SK-MEL-5 (cell line): ENCODE data around the gene TBC1D2B. TPM values are rescaled to one million over a fixed set of nuclear protein-coding genes. Genes with fewer than 3 reads are reported as not detected.

Experiments used
- DNase-seq: peaks from one replicate; pipeline ENCODE4 v3.0.0-alpha.2; 2016; ENCODE audit warnings: low read depth, low spot score
- in situ Hi-C: cut with HindIII; loops from 2 replicates; pipeline ENCODE4 v1.10.0; 2016; ENCODE audit warnings: low sequenced_read_pairs, high pct_unique_total_duplicates, low pct_unique_long_range_greater_than_20kb
- total RNA-seq: library from RNA; depleted of rRNA; stranded (reverse); fragments of >200 nt; shearing (Covaris generic); gene quantifications from 2 replicates; pipeline ENCODE4 v1.2.3, GENCODE V29; 2014

Gene TBC1D2B
- total RNA-seq, 1 experiment from 2014 or later, result 16.8 TPM

DNA sequence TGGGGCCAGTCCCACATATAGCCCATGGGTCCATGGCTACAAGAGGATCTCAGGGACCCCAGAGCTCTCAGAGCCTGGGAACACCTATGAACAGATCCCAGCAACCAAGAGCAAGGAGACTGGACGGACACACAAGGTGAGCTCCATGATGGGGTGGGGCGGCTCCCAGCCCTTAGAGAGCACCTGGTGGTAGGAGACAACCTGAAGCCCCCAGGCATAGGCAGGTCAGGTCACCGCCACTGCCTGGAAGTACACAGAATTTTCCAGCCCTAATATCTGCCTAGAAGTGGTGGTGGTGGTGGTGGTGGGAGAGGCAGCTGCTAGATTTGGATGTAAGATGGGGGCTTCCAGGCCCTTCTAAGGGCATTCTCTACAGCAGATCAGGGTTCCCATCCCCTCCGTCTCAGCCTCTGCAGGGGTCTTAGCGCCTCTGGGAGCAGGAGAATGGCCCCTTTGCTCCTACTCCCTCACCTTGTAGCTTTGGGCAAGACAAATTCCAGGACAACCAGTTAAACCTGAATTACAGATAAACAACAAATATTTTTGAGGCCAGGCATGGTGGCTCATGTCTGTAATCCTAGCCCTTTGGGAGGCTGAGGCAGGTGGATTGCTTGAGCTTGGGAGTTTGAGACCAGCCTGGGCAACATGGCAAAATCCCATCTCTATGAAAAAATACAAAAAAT lies 24.1 kb upstream of the TBC1D2B start:
- DNase-seq, result no peak
- in situ Hi-C loops, result no loop called here

DNA sequence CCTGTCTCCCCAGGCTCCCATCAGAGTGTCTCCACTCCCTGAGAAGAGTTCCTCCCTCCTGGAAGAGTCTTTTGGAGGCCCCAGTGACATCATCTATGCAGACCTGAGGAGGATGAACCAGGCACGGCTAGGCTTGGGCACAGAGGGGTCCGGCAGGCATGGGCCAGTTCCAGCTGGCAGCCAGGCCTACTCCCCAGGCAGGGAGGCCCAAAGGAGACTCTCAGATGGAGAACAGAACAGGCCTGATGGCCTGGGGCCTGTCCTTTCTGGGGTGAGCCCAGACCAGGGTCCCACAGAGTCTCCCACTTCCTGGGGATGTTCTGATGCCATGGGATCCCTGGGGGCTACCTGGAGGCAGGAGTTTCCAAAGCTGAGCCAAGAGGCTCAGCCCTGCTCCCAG lies 23.4 kb upstream of the TBC1D2B start:
- no peak for DNase-seq
- in situ Hi-C loops, result no loop called here

GRCh38 chr15:78098131-78098755 lies 20.7 kb upstream of the TBC1D2B start:
- in situ Hi-C loops, result no loop called here
- no peak for DNase-seq

DNA sequence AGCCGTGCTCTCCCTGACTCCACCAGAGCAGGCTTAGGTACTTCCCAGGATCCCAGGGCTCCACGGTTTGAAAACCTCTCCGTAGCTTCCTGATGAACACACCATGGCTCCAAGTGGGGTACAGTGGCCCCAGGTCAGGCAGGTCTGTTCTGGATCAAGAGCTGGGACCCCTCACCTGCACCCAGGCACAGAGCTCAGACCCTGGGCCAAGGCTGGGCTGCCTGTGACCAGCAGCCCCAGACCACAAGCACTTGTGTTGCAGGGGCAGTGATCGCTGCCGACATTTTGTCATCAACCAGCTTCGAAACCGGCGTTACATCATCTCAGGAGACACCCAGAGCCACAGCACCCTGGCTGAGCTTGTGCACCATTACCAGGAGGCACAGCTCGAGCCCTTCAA lies 20.2 kb upstream of the TBC1D2B start:
- no peak for DNase-seq
- in situ Hi-C loops, result no loop called here

- DNase-seq, result no peak
- in situ Hi-C loops, result no loop called here
These were observed 15.9 kb upstream of the TBC1D2B start for GRCh38 chr15:78093242-78094020.

- in situ Hi-C loops, result no loop called here
- DNase-seq, result no peak
These were observed 14.9 kb upstream of the TBC1D2B start, which contains the start of gene SH2D7 for GRCh38 chr15:78092261-78093041. TSS of gene SH2D7 (plus strand) at chr15:78092561. CDS start at chr15:78092585, 24 bp downstream.

DNA sequence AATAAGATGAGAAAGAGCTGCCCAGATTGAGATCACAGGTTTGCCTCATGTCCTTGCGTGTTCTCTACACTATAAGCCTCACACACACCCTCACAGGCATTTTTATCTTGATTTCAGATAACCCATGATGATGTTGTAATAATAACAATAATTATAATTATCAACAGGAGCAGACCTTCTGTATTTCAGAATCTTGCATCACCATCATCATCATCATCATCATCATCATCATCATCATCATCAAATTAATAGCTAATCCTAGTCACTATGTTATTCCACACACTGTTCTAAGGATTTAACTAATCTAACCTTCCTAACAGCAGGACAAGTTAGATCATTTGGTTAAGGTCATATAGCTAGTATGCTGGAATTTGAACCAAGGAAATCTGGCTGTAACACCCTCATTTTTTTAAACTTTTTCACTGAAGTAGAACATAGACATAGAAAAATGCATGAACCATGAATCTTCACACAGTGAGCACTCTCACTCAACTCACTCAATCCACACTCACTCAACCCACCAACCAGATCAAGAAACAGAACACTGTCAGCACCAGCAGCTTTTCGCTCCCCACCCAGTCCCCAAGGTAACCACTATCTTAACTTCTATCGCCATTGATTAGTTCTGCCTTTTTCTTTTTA lies 13.0 kb upstream of the TBC1D2B start:
- DNase-seq, result no peak
- in situ Hi-C loops, result no loop called here

- in situ Hi-C loops, result no loop called here
These were observed 11.2 kb upstream of the TBC1D2B start for GRCh38 chr15:78088773-78089080.

GRCh38 chr15:78087951-78088772 lies 10.7 kb upstream of the TBC1D2B start:
- DNase-seq, result no peak
- in situ Hi-C loops, result no loop called here

More at GRCh38 chr15:78088773-78089080, 11.2 kb upstream of the TBC1D2B start:
- no peak for DNase-seq

DNA sequence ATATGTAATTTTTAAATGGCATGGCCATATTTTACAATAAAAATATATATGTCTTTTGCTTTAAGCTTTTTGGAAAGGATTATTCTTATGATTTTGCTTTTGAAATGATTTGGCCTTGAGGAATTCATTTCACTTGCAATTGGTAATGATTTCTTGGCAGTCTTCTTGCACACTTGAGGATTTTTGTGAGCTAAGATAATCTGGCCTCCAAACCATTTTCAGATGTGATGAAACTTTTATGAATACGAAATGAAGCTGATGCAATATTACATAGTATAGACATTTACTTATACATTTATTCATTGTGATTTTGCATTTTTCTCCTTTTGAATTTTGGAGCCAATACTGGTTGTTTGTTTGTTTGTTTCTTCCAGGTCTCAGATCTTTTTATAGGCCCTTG lies 8.4 kb upstream of the TBC1D2B start:
- in situ Hi-C loops, result no loop called here
- DNase-seq, result no peak

DNA sequence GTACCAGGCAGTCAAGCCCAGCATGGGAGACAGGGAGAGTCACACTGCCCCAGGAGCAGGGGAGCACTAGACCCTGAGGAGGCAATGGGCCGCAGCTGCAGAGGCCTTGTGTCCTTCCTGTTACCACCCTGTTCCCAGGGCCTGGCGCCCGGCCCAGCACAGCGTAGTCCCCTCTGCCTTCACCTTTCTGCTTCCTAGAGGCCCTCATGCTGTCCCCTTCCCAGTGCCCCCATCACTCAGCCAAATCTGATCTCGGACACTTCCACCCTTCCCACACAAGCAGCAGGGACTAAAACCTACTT lies 6.9 kb upstream of the TBC1D2B start:
- in situ Hi-C loops, result no loop called here
- DNase-seq, result no peak

- DNase-seq, result no peak
- in situ Hi-C loops, result no loop called here
These were observed 6.4 kb upstream of the TBC1D2B start for GRCh38 chr15:78083687-78084448.

GRCh38 chr15:78083186-78083585 lies 5.7 kb upstream of the TBC1D2B start:
- no peak for DNase-seq
- in situ Hi-C loops, result no loop called here

DNA sequence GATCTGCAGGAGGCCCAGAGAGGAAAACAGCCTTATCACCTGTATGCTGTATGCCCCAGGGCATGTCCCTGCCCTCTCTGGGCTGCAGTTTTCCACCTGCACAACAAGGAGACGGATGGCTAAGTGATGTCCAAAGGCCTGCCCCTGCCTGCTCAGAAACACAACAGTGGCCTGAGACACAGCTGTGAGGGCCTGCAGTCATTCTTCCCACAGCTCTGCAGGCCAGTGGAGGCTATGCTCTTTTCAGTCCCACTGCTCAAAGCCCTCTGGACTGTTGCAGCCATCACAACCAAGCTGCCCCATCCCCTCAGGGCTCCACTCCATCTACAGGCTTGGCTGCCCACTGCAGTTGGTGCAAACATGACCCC lies 5.2 kb upstream of the TBC1D2B start:
- DNase-seq, result no peak
- in situ Hi-C loops, result no loop called here

DNA sequence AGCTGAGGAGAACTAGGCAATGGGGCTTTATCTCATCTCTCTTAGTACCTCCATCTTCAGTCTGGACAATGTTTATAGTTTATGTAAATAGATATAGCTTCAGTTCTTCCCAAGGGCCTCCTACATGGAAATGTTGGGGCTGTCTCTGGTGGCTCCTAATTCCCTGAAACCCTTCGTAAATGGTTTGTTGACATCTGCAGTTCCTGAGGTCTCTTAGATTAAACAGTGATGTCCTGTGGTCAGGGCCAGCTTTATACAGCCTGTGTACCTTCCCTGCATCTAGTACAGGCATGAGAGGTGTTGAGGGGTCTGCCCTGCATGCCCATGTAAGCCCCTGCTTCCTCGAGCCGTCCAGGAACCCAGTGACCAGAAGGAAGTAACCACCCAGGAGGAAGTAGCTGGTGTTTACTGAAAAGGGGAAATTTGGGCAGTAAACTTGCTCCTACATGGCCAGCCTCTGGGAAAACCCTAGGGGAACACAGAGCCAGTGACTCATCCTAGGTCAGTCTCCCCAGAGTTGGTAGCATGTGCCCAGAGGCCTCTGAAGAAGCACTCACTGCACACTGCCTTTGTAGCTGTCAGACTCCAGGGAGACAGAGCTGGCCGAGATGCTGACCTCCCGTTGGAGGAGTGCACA lies 4.7 kb upstream of the TBC1D2B start:
- in situ Hi-C loops, result no loop called here
- no peak for DNase-seq

DNA sequence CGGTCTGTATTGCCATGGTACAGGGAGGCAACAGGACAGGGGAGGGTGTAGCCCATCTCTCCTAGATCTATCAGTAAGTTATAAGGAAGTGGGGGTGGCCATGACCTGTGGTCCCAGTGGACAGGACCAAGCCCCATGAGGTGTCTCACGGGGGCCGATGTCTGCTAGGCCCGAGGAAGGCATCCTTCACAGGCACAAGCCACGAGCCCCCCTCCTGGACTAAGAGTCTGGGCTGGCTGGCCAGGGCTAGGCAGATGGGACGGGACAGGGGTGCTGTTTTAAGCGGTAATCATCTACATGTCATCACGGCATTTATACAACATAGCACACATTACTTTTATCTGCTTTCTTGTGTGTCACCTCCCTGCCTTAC lies 2.6 kb upstream of the TBC1D2B start:
- no peak for DNase-seq
- in situ Hi-C loops, result no loop called here
